GM21381 (cell line): ENCODE results near the gene CYP20A1.
"Not testable (repeated sequence)": the region's sequence is repeated elsewhere in the genome, so short reads cannot be mapped to it uniquely, and the experiment has no call there.

Source experiments
- ATAC-seq: cut with Tn5 transposase; IDR thresholded peaks from one replicate; pipeline ENCODE4 v1.9.1; 2021; ENCODE audit warnings: mild to moderate bottlenecking, moderate library complexity; ENCODE audit not compliant: unreplicated experiment

CYP20A1 gene

GRCh38 chr2:203279288-203279687 is 40.5 kb downstream of the CYP20A1 start:
- no peak for ATAC-seq

GRCh38 chr2:203280428-203281064 is 41.7 kb downstream of the CYP20A1 start:
- ATAC-seq: no peak

GRCh38 chr2:203282101-203282500 is 43.3 kb downstream of the CYP20A1 start:
- ATAC-seq: no peak

- ATAC-seq: no peak
Observed at GRCh38 chr2:203286532-203286931, 47.7 kb downstream of the CYP20A1 start.

- no peak for ATAC-seq
Observed at GRCh38 chr2:203301667-203302066, 62.8 kb downstream of the CYP20A1 start.

- not testable (repeated sequence) for ATAC-seq
Observed at GRCh38 chr2:203302586-203302985, 63.8 kb downstream of the CYP20A1 start.

GRCh38 chr2:203310688-203311436 is 72.0 kb downstream of the CYP20A1 start:
- no peak for ATAC-seq

DNA sequence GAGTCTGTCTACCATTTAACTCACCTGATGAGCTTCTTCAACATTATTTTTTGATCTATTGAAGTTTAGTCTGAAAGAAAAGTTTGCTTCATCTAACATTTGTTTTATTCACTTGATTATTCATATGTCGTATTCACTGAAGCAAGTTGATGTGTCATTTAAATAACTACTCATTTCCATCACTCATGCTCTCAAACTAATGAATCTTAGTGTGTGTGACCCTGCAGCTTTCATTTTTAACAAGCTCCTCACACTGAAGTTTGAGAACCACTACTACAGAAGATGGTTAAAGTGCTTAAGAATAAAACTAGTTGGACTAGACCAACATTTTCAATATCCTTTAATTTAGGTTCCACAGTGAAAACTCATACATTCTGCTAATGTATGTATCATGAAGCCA is 87.5 kb downstream of the CYP20A1 start:
- no peak for ATAC-seq

DNA sequence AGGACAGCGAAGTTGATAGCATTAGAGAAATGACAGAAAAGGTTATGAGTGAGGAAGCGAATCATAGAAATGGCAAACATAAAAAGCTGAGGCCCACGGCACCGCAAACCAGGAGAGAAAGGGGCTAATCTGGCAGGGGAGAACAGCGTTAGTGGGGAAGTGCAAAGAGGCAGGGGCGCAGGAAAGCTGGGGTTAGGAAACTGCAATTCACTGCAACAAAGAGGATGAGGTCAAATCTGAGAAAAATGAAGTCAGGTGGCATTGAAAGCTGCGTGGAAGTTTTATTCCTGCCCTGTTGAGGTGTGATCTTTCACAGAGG is 88.7 kb downstream of the CYP20A1 start:
- ATAC-seq: no peak

- peak; percentile 60 for ATAC-seq
Observed at GRCh38 chr2:203327901-203328759, 89.3 kb downstream of the CYP20A1 start, which contains the start of gene ABI2. Gene ABI2, plus strand, starts transcription at chr2:203328394. Its CDS starts 121 bp downstream, at chr2:203328515.

DNA sequence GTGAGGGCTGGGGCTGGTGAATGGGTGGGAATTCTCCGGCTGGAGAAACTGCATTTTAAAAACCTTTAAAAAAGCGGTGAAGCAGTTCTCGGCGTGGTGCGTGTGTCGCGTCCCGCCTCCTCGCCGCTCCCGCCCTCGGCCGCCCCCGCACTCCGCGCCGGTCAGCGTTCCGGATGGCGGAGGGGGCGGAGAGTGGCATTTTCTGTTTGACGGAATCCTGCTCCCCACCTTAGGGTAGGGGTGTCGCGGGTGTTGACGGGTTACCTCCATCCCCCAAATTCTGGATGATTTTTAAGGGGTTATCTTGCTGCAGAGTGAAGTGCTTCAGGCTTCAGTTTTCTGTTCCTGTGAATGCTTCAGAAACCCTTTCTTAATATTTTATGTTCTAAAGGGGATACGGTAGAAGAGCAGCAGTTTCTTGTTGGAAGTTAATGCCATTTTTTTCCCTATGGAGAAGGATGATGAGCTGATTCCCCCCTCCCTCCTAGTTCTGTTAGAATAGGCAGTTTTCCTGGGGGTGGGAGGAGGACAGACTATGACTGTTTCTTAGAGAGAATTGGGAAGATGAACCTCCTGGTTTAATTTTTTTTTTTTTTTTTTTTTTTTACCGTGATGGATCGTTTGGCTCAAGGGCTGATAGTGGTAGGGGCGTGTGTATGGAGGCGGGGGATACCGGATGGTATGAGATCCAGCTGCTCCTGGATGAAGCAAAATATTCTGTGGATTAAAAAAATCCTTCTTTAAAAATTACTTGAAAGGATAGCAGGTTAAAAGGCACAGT is 90.1 kb downstream of the CYP20A1 start:
- peak; percentile 51 for ATAC-seq

- ATAC-seq: no peak
Observed at GRCh38 chr2:203330434-203330833, 91.6 kb downstream of the CYP20A1 start.

GRCh38 chr2:203338322-203338721 is 99.5 kb downstream of the CYP20A1 start:
- no peak for ATAC-seq

- ATAC-seq: no peak
Observed at GRCh38 chr2:203340791-203341487, 102.1 kb downstream of the CYP20A1 start.

- no peak for ATAC-seq
Observed at GRCh38 chr2:203341741-203342310, 103.0 kb downstream of the CYP20A1 start.

DNA sequence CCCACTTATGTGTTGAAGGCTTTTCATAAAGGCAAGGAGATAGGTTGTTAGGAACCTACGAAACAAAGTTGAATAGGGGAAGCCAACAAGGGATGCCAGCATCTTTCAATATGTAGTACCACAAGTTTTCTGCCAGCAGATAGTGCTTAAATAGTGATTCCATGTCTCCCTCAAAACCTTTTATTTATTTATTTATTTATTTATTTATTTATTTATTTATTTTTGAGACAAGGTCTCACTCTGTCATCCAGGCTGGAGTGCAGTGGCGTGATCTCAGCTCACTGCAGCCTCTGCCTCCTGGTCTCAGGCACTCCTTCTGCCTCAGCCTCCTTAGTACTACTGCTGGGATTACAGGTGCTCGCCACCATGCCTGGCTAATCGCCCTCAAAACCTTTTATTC is 103.6 kb downstream of the CYP20A1 start:
- not testable (repeated sequence) for ATAC-seq

- ATAC-seq: no peak
Observed at GRCh38 chr2:203344667-203345066, 105.8 kb downstream of the CYP20A1 start.

- no peak for ATAC-seq
Observed at GRCh38 chr2:203346612-203347011, 107.8 kb downstream of the CYP20A1 start.

DNA sequence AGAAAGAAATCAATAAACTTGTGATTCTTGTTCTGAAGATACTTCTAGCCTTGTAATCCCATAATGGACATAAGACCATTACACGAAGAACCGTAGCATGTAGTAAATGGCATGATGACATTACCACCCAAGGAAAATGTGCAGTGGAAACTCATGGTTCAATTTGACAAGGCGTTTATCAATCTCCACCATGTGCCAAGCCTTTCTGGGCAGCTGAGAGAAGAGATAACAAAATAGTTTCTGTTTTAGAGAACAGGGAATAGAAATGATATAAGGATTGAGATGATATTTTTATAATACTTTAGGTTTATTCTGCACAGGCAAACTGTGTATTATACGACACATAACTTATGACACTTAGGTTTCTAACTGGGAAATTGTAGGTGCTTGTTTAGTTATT is 108.6 kb downstream of the CYP20A1 start:
- no peak for ATAC-seq
